Measurements from ENCODE around the gene SPTLC2.

The SPTLC2 gene

DNA sequence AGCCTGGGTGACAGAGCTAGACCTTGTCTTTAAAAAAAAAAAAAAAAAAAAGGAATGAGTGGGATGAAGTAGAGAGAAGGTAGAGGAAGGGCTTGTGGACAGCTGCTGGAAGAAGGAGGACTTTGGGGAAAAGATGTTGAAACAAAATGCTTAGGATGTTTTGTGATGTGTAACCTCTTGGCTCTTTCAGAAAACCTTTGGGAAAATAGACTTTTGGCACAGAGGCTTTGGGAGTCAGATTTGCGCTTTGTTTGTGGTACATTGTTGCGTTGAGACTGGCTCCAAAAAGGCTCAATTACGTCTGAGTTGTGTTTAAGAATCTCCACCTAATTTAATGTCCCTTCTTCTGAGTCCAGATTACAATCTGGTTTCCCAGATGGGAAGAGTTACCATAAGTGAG, 32.9 kb upstream of the SPTLC2 start:
- in situ Hi-C loops (cut with MboI; ENCODE audit: low sequenced_read_pairs, unreplicated experiment), result no loop called here
- DNase-seq (ENCODE audit: low spot score), result no peak
- TF ChIP-seq, protein P1, sequence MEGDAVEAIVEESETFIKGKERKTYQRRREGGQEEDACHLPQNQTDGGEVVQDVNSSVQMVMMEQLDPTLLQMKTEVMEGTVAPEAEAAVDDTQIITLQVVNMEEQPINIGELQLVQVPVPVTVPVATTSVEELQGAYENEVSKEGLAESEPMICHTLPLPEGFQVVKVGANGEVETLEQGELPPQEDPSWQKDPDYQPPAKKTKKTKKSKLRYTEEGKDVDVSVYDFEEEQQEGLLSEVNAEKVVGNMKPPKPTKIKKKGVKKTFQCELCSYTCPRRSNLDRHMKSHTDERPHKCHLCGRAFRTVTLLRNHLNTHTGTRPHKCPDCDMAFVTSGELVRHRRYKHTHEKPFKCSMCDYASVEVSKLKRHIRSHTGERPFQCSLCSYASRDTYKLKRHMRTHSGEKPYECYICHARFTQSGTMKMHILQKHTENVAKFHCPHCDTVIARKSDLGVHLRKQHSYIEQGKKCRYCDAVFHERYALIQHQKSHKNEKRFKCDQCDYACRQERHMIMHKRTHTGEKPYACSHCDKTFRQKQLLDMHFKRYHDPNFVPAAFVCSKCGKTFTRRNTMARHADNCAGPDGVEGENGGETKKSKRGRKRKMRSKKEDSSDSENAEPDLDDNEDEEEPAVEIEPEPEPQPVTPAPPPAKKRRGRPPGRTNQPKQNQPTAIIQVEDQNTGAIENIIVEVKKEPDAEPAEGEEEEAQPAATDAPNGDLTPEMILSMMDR (IDR thresholded peaks at IDR 0.05; ENCODE audit: borderline replicate concordance, control extremely low read depth, extremely low read depth, insufficient read depth, missing control alignments), result no peak

GRCh38 chr14:77648520-77649200, 32.2 kb upstream of the SPTLC2 start:
- TF ChIP-seq, protein P1 (IDR thresholded peaks at IDR 0.05; ENCODE audit: borderline replicate concordance, control extremely low read depth, extremely low read depth, insufficient read depth, missing control alignments), result no peak
- DNase-seq (ENCODE audit: low spot score), result no peak
- in situ Hi-C loops (cut with MboI; ENCODE audit: low sequenced_read_pairs, unreplicated experiment), result no loop called here

DNA sequence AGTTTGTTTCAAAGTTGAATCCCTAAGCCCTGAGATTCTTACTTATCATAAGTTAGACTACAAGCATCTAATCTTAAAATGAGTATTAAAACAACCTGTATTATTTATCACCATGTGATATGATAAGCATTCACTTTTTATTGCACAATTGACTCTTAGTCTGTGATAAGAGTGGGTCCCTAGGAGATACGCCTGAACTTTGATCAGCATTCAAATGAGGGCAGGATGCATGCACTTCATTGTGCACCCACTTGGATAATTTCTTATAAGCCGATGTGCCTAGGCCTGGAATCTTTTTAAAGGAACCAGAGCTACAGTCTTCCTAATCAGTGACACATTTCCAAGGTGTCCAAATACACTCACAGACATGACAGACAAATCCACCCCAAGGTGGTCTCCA, 31.4 kb upstream of the SPTLC2 start:
- DNase-seq (ENCODE audit: low spot score), result no peak
- TF ChIP-seq, protein P1 (IDR thresholded peaks at IDR 0.05; ENCODE audit: borderline replicate concordance, control extremely low read depth, extremely low read depth, insufficient read depth, missing control alignments), result no peak
- in situ Hi-C loops (cut with MboI; ENCODE audit: low sequenced_read_pairs, unreplicated experiment), result no loop called here

DNA sequence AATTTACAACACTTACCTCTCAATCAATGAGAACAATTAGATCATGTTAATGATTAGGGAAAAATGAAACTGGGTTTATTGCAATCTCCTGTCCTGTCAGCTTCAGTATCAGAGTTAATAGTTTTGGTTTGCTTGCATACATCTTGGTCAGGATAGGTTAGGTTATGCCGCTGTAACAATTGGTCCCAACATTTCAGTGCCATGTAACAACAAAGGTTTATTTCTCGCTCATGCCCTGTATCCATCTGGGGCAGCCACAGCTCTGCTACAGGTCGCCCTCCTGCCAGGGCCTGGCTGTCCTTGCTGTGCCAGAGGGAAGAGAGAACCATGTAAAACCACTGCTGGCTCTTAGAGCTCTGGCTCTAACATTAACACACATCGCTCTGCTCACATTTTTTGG, 30.5 kb upstream of the SPTLC2 start:
- in situ Hi-C loops (cut with MboI; ENCODE audit: low sequenced_read_pairs, unreplicated experiment), result no loop called here
- no peak for DNase-seq (ENCODE audit: low spot score)
- TF ChIP-seq, protein P1 (IDR thresholded peaks at IDR 0.05; ENCODE audit: borderline replicate concordance, control extremely low read depth, extremely low read depth, insufficient read depth, missing control alignments), result no peak

GRCh38 chr14:77645520-77646230, 29.2 kb upstream of the SPTLC2 start:
- no peak for DNase-seq (ENCODE audit: low spot score)
- TF ChIP-seq, protein P1 (IDR thresholded peaks at IDR 0.05; ENCODE audit: borderline replicate concordance, control extremely low read depth, extremely low read depth, insufficient read depth, missing control alignments), result no peak
- in situ Hi-C loops (cut with MboI; ENCODE audit: low sequenced_read_pairs, unreplicated experiment), result no loop called here

DNA sequence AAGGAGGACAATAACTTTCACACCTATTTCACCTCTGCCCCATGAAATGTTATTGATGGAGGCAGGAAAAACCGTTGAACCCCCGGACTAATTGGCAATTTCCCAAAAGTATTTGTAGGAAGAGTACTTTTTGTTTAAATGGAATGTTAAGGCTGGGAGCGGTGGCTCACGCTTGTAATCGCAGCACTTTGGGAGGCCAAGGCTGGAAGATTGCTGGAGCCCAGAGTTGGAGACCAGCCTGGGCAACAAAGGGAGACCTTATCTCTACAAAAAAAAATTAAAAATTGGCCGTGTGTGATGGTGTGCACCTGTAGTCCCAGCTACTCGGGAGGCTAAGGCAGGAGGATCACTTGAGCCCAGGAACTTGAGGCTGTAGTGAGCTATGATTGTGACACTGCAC, 26.0 kb upstream of the SPTLC2 start:
- in situ Hi-C loops (cut with MboI; ENCODE audit: low sequenced_read_pairs, unreplicated experiment), result no loop called here
- TF ChIP-seq, protein P1 (IDR thresholded peaks at IDR 0.05; ENCODE audit: borderline replicate concordance, control extremely low read depth, extremely low read depth, insufficient read depth, missing control alignments), result no peak
- DNase-seq (ENCODE audit: low spot score), result no peak

Measured in GM13976 (cell line).